Metanephros (tissue), 1 donor: ENCODE data around the gene MSX1. TPM values are rescaled to one million over a fixed set of nuclear protein-coding genes. Genes with fewer than 3 reads are reported as not detected.

Experiments
- total RNA-seq: library from RNA; depleted of rRNA; stranded (reverse); fragments of >200 nt; gene quantifications from one replicate; pipeline ENCODE4 v1.2.3, GENCODE V29; 2014

Gene MSX1
- 0.82 TPM for total RNA-seq

DNA sequence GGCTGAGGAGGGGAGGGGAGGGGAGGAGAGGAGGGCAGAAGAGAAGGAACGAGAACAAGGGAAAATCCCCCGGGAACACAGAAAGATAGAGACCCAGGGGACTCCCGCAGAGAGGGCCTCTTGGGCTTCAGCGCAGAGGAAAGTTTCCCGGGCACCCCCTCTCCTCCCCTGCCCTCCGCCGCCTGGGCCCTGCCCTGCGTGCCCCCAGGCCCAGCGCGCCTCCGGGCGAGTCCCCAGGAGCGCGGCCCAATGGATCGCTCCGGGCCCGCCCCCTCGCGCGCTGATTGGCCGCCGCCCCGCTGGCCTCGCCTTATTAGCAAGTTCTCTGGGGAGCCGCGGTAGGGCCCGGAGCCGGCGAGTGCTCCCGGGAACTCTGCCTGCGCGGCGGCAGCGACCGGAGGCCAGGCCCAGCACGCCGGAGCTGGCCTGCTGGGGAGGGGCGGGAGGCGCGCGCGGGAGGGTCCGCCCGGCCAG lies at the start of gene MSX1:
Gene MSX1 (plus strand): TSS at position 341 of the 474 bp plus-strand sequence. CDS start 235 bp downstream, outside the sequence.

Other genes with a start within 250 kb of the MSX1 start
- gene CYTL1, start 159.8 kb downstream of the MSX1 start, total RNA-seq = 2.2 TPM
- gene STK32B, start 191.8 kb downstream of the MSX1 start, total RNA-seq = 8.8 TPM